GM19397 (cell line): ENCODE measurements around the gene KNOP1.

Experiments
- ATAC-seq: cut with Tn5 transposase; IDR thresholded peaks from one replicate; pipeline ENCODE4 v1.9.1; 2021; ENCODE audit warnings: mild to moderate bottlenecking, moderate library complexity; ENCODE audit not compliant: unreplicated experiment

KNOP1 gene

DNA sequence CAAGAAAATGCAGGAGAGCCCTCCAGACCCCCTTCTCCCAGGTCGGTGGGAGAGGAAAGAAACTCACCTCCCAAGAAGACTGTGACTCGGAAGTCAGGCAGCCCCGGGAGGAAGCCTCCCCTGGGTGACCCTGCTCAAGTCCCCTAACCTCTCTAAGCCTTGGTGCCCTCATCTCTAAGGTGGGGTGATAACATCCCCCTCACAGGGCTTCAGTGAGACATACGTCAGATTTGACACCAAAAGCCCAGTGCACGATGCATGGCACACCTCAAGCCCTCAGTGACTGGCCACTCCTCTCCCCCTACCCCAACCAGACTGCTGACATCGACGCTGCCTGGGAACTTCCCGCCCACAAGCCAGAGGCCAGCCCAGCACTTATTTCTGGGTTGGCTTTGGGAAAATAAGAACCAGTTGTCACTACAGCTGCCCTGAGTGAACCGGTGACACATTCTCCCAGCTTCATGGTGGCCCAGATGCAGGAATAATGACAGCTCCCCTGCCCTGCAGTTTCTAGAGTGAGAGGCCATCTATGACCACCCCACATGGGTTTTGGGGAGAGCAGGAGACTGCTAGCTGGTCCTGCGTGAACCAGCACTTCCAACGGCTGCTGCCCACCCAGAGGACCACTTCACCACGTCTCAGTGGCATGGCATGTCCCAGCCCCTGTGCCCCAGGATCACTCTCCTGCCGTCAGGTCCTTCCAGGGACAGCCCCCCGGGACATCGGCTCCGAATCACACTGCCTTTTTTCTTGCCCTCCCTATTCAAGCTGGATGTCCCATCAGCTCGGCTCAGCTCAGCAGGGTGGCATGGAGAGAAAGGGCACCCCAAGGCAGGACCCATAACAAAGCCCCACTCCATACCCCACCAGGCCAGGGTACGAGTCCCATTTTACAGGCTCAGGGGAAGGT is 9.5 kb downstream of the KNOP1 start:
- no peak for ATAC-seq

DNA sequence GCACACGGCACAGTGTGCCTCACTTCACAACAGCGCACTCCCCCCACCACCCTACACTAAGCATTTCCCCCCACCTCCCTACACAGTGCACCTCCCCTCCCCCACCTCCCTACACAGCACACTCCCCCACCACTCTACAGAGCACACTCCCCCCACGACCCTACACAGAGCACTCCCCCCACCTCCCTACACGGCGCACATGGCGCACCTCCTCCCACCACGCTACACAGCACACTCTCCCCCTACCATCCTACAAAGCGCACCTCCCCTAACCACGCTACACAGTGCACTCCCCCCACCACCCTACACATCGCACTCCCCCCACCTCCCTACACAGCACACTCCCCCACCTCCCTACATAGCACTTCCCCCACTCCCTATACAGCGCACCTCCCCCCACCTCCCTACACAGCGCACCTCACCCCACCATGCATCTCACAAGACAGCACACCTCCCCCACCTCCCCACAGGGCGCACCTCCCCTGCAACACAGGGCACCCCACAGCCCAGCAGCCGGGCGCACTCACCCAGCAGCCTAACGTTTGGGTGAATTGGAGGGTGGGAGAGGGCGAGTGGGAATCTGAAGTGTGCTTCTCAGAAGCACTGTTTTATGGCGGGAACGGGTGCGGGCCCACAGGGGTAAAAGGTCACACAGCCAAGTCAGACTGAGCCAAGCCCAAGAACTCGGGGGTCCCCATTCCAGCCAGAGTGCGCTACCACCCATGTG is 10.3 kb downstream of the KNOP1 start:
- no peak for ATAC-seq

DNA sequence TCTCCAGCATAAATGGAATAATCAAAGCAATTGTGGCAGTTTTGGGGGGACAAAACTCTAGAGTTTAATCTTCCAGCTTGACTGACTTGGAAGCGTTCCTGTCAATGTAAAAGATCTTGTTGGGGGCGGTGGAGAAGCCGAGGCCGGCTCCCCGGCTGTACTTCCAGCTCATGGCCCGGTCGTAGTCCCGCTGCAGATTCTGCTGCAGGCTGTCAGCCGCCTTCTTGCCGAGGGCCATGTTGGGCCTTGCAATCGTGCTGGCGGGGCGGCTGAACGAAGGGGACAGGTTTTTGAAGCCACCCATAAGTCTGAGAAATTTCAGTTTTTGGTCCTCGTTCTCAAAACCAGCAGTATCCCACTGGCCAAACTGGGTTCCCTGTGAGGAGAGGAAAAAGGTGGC is 11.2 kb downstream of the KNOP1 start:
- ATAC-seq: no peak

- no peak for ATAC-seq
These were observed 12.2 kb downstream of the KNOP1 start for GRCh38 chr16:19705843-19706242.

- ATAC-seq: no peak
These were observed 12.9 kb downstream of the KNOP1 start for GRCh38 chr16:19705146-19705501.

GRCh38 chr16:19704321-19705145 is 13.5 kb downstream of the KNOP1 start:
- ATAC-seq: no peak

- no peak for ATAC-seq
These were observed 14.7 kb downstream of the KNOP1 start for GRCh38 chr16:19703172-19703889.

DNA sequence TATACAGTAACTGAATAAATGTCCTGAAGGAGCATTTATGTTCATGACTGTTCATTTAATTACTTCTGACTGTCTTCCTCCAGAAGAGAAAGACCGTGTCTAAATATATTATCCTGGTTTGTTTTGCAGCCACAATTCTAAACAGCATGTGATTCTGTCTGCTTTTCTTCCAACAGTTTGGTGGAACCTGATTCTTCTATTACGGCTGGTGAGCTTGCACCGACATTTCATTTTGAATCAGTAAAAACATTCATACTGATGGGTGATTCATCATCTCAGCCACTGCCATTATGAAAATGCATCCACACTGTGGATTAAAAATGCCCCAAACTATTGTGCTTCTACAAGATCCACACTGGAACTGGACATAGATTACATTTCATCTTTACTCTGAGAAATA is 16.9 kb downstream of the KNOP1 start:
- ATAC-seq: no peak

DNA sequence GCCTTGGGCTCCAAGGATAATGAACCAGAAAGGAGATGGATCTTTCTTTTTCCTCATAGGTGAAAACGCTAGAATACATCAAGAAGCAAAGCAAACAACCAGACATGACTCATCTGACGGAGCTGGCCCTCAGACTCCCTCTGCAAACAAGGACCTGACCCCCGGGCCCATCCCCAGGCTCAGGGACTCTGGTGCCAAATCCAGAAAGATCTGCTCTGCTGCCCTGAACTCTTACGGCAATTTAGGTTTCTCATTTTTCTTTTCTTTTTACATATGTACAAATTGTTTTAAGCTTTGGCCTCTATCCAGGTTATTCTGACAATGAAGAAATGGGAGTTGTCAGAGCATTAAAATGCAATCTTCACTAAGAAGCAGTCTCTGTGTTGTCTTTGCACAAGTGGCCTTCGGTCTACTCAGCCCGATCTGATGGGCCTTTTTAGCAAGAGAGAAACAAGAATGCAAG is 17.7 kb downstream of the KNOP1 start:
- ATAC-seq: no peak

DNA sequence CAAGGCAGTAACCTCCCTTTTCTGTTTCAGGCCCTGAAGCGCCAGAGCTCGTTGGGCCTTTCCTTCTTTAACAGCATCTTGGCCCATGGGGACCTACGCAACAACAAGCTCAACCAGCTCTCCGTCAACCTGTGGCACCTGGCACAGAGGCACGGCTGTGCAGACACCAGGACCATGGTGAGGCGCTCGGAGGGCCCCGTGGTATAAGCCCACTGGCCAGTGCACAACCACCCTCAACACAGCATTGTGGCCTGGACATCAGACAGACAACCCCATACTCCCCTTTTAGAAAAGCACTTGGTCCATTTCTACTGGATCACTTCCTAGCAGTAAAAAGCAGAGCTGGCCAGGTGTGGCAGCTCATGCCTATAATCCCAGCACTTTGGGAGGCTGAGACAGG is 18.6 kb downstream of the KNOP1 start:
- no peak for ATAC-seq

DNA sequence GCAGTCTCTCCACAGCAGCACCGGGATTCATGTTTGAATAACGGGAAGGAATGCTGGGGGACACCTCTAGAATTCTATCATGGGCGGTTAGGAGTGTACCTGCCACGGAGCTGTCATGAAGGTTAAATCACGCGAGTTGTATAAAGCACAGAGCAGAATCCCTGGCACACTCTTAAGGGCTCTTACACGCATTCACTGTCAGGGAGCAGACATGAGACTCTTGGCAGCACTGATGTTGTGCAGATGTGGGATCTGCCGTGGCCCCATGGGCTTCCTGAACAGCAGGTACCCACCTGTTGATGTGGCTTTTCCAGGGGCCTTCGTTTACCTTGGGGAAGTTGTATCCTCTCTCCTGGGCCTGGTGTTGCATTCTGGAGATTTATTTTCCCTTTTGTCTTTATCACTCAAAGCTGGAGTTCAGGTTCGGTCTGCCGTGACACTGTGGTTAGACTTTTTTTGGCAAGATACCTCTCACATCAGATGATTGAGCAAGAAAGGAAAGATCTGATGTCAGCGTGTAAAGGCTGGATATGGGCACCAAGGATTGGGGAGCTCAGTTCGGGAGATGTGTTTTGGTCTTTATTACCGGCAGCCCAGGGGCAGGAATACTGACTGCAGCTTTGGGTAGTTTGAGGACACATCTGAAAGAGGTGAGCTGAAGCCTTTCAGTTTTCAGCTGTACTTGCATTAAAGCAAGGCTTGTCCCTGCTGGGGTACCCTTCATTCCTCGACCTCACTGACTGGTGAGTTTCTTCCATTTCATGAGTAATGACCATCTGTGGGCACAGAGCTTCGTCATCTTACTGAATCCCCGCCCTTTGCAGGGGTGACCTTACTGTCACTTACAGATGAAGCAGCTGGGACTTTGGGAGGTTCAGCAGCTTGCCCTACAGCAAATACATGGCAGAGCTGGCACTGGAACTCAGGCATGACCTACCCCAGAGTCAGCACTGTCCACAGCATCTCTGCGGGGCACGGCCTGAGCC is 19.3 kb downstream of the KNOP1 start:
- ATAC-seq: no peak

GRCh38 chr16:19697756-19698318 is 20.2 kb downstream of the KNOP1 start:
- no peak for ATAC-seq

GRCh38 chr16:19696961-19697360 is 21.1 kb downstream of the KNOP1 start:
- no peak for ATAC-seq

GRCh38 chr16:19696328-19696727 is 21.7 kb downstream of the KNOP1 start:
- no peak for ATAC-seq

GRCh38 chr16:19694989-19695388 is 23.0 kb downstream of the KNOP1 start:
- no peak for ATAC-seq

- ATAC-seq: no peak
These were observed 26.8 kb downstream of the KNOP1 start for GRCh38 chr16:19691161-19691711.

- ATAC-seq: no peak
These were observed 27.8 kb downstream of the KNOP1 start for GRCh38 chr16:19690196-19690595.

GRCh38 chr16:19689342-19689741 is 28.7 kb downstream of the KNOP1 start:
- no peak for ATAC-seq
